IPS-18c (cell line): ENCODE measurements around the gene ISM2.

Experiments used
- H3K4me3 ChIP-seq: 2 replicates; pipeline ENCODE4 v1.7.0; 2013; ENCODE audit warnings: low read depth, mild to moderate bottlenecking, low read length, moderate library complexity; ENCODE audit not compliant: insufficient read depth
- H3K9me3 ChIP-seq: one replicate; pipeline ENCODE4 v1.6.1; 2013; ENCODE audit warnings: mild to moderate bottlenecking, low read length, moderate library complexity; ENCODE audit not compliant: control insufficient read depth, insufficient read depth

ISM2 gene

DNA sequence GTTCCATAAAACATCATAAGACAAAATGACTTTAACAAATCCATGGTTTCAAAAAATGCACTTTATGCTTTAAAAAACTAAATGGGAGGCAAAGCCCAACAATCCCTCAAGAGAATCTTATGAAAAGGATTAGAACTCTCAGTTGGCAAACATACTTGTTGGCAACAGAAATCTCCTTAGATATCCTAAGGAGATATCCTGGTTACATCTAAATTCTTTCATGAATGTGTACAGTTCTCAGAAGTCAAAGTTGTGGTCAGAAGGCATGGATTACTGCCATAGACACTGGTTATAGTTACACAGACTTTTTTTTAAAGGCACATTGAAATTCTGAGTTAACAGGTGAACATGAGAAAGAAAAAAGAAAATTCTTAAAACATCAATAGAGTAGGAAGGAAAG, 17.5 kb upstream of the ISM2 start:
- H3K4me3 ChIP-seq: no peak overlapping the region
- H3K9me3 ChIP-seq: no peaks in the 10 kb centered on the region

DNA sequence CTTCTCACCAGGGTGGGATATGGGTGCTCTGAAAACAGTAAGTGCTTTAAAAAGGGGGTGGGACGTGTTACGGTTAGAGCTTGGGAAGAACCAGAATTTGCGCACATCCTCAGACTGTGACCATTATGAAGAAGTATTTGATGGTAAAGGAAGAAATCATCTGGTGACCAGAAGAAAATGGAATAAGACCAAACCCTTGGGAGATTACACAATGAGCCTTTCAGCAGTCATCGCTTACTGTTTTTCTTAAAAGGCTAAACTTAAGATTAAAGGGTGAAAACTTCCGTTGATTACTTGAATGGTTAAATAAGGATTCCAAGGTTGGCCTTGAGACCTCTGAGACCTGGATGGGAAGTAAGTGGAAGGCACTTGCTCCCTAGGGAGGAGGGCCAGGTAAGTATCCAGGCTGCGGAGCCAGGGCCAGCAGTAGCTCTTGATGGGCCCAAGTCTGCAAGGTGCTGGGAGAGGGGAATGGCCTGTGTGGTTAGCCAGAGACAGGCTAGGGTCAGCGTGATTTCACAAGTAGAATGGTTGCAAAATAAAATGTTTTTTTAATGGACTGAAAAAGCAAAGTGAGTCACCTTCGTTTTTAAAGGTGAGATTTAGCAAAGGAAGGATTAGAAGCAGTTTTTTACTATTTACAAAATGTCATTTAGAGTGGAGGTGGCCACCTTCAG, 13.0 kb upstream of the ISM2 start:
- Histone ChIP-seq H3K4me3 (no peak overlapping the region), H3K9me3 (peaks cover 1% of the 10 kb centered on the region)

GRCh38 chr14:77509366-77509765, 10.8 kb upstream of the ISM2 start:
- H3K9me3 ChIP-seq: peaks cover 4% of the 10 kb centered on the region
- no peak overlapping the region for H3K4me3 ChIP-seq

GRCh38 chr14:77508876-77509275, 10.3 kb upstream of the ISM2 start:
- peaks cover 4% of the 10 kb centered on the region for H3K9me3 ChIP-seq
- H3K4me3 ChIP-seq: no peak overlapping the region

GRCh38 chr14:77508249-77508648, 9.6 kb upstream of the ISM2 start:
- Histone ChIP-seq H3K4me3 (no peak overlapping the region), H3K9me3 (peaks cover 4% of the 10 kb centered on the region)

- peaks cover 4% of the 10 kb centered on the region for H3K9me3 ChIP-seq
- no peak overlapping the region for H3K4me3 ChIP-seq
These were observed 9.1 kb upstream of the ISM2 start for GRCh38 chr14:77507762-77508161.

- Histone ChIP-seq H3K4me3 (no peak overlapping the region), H3K9me3 (peaks cover 4% of the 10 kb centered on the region)
These were observed 6.4 kb upstream of the ISM2 start for GRCh38 chr14:77505031-77505430.

DNA sequence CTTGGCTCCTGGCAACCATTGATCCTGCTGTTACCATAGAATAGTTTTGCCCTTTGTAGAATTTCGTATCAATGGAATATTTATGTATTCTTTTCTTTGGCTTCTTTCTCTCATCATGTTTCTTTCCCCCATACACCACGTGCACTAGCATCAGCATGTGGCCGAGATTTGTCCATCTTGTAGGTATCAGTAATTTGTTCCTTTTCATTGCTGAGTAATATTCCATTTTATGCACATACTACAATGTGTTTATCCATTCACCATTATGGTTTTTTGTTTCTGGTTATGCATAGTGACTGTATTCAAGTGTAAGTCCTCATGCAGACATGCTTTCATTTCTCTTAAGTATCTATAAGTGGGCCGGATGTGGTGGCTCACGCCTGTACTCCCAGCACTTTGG, 4.5 kb upstream of the ISM2 start:
- H3K4me3 ChIP-seq: no peak overlapping the region

GRCh38 chr14:77502109-77502782, 3.6 kb upstream of the ISM2 start:
- Histone ChIP-seq H3K4me3 (no peak overlapping the region), H3K9me3 (peaks cover 4% of the 10 kb centered on the region)

More for the DNA sequence above, 4.5 kb upstream of the ISM2 start:
- H3K9me3 ChIP-seq: peaks cover 4% of the 10 kb centered on the region

DNA sequence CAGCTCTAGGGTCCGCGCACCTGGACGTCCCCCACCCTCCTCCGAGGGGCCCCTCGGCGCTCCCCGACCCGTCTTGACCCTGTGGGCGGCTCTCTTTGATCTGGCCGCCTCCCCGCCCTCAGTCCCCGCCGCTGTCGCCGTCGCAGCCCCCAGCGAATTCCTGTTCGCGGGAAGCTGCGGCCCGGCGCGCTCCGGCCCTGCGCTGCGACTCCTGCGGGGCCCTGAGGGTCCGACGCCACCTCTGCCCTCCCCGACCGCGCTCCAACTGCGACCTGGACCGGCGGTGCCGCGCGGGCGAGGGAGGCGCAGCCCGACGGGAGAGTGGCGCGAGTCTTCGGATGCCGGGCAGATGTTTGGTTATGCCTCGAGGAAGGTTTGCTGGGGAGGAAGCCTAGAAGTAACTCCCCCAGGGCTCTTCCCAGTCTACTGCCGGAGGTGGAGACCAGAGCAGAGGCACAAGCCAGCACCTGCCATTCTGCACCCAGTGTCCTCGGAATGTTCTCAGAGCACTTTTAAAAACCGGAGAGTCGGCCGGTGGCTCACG, 440 bp upstream of the ISM2 start:
- Histone ChIP-seq H3K4me3 (peak overlapping the region; percentile 66), H3K9me3 (peaks cover 2% of the 10 kb centered on the region)

DNA sequence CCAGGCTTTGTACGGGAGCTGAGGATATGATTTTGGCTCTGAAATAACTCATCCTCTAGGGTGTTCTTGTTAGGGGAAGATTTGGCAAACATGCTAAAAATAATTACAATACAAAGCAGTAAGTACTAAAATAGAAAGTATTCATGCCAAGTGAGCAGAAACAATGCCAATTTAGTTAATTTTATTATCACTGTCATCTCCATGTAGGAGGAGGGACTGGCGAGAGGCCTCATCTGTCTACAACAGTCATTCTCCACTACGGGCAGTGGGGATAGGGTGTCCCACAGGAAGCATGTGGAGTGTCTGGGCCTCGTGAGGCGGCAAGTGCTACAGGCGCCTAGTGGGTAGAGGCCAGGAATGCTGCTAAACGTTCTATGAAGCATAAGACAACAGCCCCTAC, 3.3 kb downstream of the ISM2 start:
- no peak overlapping the region for H3K4me3 ChIP-seq
- peaks cover 2% of the 10 kb centered on the region for H3K9me3 ChIP-seq

DNA sequence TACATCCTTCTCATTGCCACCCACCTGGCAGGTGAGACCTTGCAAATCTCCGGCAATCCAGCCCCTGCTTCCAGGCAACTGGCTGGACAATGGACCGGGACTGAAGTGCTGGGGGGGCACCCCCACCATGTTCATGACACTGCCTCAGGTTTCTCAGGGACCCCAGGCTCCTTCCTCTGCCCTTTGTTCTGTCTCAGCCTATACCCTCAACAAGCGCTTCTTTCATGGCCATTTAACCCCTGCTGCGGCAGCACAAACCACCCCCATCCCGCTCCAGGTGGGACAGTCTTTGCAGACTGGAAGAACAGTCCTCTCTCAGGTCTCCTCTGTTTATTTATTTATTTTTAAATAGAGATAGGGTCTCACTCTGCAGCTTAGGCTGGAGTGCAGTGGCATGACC, 7.6 kb downstream of the ISM2 start:
- Histone ChIP-seq H3K9me3 (peaks cover 2% of the 10 kb centered on the region), H3K4me3 (no peak overlapping the region)

- H3K9me3 ChIP-seq: peaks cover under 1% of the 10 kb centered on the region
These were observed 8.1 kb downstream of the ISM2 start for GRCh38 chr14:77490347-77490986.

GRCh38 chr14:77489041-77489440, 9.6 kb downstream of the ISM2 start:
- H3K9me3 ChIP-seq: no peaks in the 10 kb centered on the region

More at GRCh38 chr14:77490347-77490986, 8.1 kb downstream of the ISM2 start:
- H3K4me3 ChIP-seq: no peak overlapping the region

DNA sequence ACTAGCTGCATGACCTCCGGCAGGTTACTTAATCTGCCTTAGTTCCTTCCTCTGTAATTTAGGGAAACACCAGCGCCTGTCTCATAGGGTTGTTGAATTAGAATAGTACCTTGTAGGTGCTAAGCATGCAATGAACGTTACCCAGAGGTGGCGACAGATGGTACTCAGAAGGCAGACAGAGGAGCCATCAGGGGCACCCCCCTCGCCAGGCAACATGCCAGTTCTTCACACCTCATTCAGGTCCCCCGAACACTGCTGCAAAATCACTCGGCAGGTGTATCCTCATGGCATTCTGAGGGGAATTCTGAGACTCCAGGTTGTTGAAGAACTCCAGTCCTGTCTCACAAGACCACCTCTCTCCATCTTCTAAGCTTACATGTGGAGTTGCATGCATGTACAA, 10.1 kb downstream of the ISM2 start:
- Histone ChIP-seq H3K9me3 (no peaks in the 10 kb centered on the region), H3K4me3 (no peak overlapping the region)

More at GRCh38 chr14:77489041-77489440, 9.6 kb downstream of the ISM2 start:
- no peak overlapping the region for H3K4me3 ChIP-seq

DNA sequence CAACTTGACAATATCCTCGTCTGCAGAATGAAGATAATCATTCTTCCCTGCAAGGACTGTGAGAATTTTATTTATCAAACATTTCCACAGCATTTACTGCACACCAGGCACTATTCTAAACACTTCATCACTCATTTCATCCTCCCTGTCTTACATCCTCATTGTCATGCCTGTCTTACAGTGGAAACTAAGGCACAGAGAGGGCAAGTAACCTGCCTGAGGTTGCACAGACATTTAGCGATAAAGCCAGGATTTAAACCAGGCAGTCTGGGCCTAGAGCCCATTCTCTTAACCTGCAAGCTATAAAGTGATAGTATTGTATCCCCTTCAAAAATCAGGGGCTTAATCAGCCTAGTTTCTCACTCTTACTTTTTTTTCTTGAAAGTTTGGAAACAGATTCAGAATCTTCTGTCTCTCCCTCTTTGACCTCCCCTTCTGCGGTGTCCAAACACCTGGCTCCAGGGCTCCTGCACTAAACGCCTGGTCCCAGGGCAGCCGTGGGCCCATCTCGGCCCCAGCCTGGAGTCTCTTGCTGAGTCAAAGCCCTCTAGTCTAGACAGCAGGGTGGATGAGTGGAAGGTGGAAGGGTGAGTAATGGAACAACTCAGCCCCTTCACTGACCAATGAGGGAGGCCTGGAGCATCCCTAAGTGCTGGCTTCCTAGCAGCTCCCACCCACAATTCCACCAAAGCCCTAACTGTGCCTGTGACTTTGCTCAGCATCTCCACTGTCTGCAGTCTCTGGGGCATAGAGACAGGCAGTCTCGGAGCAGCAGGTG, 12.5 kb downstream of the ISM2 start:
- H3K4me3 ChIP-seq: no peak overlapping the region
- no peaks in the 10 kb centered on the region for H3K9me3 ChIP-seq

GRCh38 chr14:77485256-77485655, 13.4 kb downstream of the ISM2 start:
- Histone ChIP-seq H3K9me3 (no peaks in the 10 kb centered on the region), H3K4me3 (no peak overlapping the region)
